OCI-LY7 (cell line): ENCODE results near the gene PSMA7. TPM values are rescaled to one million over a fixed set of nuclear protein-coding genes. Genes with fewer than 3 reads are reported as not detected.

Source experiments
- BruUV-seq: library from RNA; stranded (reverse); fragments of 400-500 nt; replicated peaks from 2 replicates; lab custom pipeline; 2021; lab: Mats Ljungman, UMichigan
- CTCF ChIA-PET: fragments of 300-600 bp; sonication (Branson Sonifier 250); formaldehyde crosslinking; loops from one replicate; lab custom pipeline; 2022; ENCODE audit warnings: antibody characterized with exemption; ENCODE audit not compliant: unreplicated experiment; lab: Charles Lee
- POLR2A ChIA-PET: fragments of 300-600 bp; sonication (Branson Sonifier 250); formaldehyde crosslinking; loops from one replicate; lab custom pipeline; 2022; ENCODE audit warnings: antibody characterized with exemption; lab: Charles Lee
- DNase-seq: peaks from one replicate; pipeline ENCODE4 v3.0.0-alpha.2; 2015; ENCODE audit warnings: low spot score
- H2AFZ ChIP-seq: fragments of 200-600 bp; sonication (generic), shearing (Covaris generic); 2 replicates; pipeline ENCODE4 v1.6.1; 2014; ENCODE audit warnings: mild to moderate bottlenecking, antibody characterized with exemption, low read length, moderate library complexity
- H3K27ac ChIP-seq: fragments of 200-600 bp; sonication (generic); 2 replicates; pipeline ENCODE4 v1.5.1; 2014; ENCODE audit warnings: mixed run types, low read depth, mild to moderate bottlenecking, moderate library complexity, low read length, inconsistent platforms; ENCODE audit not compliant: poor library complexity, severe bottlenecking
- H3K36me3 ChIP-seq: fragments of 200-600 bp; sonication (generic); 2 replicates; pipeline ENCODE4 v1.6.1; 2014; ENCODE audit warnings: mild to moderate bottlenecking, antibody characterized with exemption, low read length, moderate library complexity, mixed read lengths; ENCODE audit not compliant: insufficient read depth
- H3K4me1 ChIP-seq: fragments of 200-600 bp; sonication (generic); 2 replicates; pipeline ENCODE4 v1.5.1; 2014; ENCODE audit warnings: mild to moderate bottlenecking, low read length; ENCODE audit not compliant: insufficient read depth, poor library complexity, severe bottlenecking
- H3K4me2 ChIP-seq: fragments of 200-600 bp; sonication (generic); 2 replicates; pipeline ENCODE4 v1.6.1; 2014; ENCODE audit warnings: mild to moderate bottlenecking, low read length
- H3K4me3 ChIP-seq: fragments of 200-600 bp; sonication (generic); 2 replicates; pipeline ENCODE4 v1.5.1; 2014; ENCODE audit warnings: mild to moderate bottlenecking, low read depth, low read length; ENCODE audit not compliant: poor library complexity, severe bottlenecking
- H3K79me2 ChIP-seq: fragments of 200-600 bp; sonication (generic); 2 replicates; pipeline ENCODE4 v1.6.1; 2016; ENCODE audit warnings: low read depth, mild to moderate bottlenecking, low read length, moderate library complexity, mixed read lengths; ENCODE audit not compliant: insufficient read depth
- H3K9me2 ChIP-seq: fragments of 200-600 bp; sonication (generic); 2 replicates; pipeline ENCODE4 v1.6.1; 2016; ENCODE audit warnings: mild to moderate bottlenecking, low read length, mixed read lengths; ENCODE audit not compliant: insufficient read depth
- H3K9me3 ChIP-seq: fragments of 200-600 bp; sonication (generic); 2 replicates; pipeline ENCODE4 v1.6.1; 2014; ENCODE audit warnings: mild to moderate bottlenecking, mixed run types, low read length, mixed read lengths
- H4K20me1 ChIP-seq: fragments of 200-600 bp; sonication (generic); 2 replicates; pipeline ENCODE4 v1.6.1; 2014; ENCODE audit warnings: mild to moderate bottlenecking, antibody characterized with exemption, low read length, moderate library complexity, mixed read lengths; ENCODE audit not compliant: insufficient read depth
- CTCF ChIP-seq: fragments of 200-600 bp; sonication (generic); conservative IDR thresholded peaks from 2 replicates; pipeline ENCODE4 v1.5.1; 2014; ENCODE audit warnings: mild to moderate bottlenecking, antibody characterized with exemption, low read length, moderate library complexity, mixed read lengths
- EZH2phosphoT487 ChIP-seq: fragments of 200-600 bp; sonication (generic); IDR thresholded peaks from 2 replicates; pipeline ENCODE4 v1.6.1; 2018; ENCODE audit warnings: low read depth, borderline replicate concordance, mild to moderate bottlenecking, mixed run types, antibody characterized with exemption, low read length, moderate library complexity, mixed read lengths
- intact Hi-C: fragments of 100-400 bp; cut with micrococcal nuclease; formaldehyde crosslinking; loops from one replicate; pipeline ENCODE4 v1.10.0; 2022; ENCODE audit not compliant: unreplicated experiment
- total RNA-seq, 2 experiments: library from RNA; depleted of rRNA in 1 of 2; stranded (reverse); fragments of >200 nt in 1 of 2; shearing (Covaris generic) in 1 of 2; gene quantifications; 2 replicates each; pipeline ENCODE4 v1.2.3, GENCODE V29; 2014 to 2022

PSMA7 gene
- total RNA-seq, 2 experiments from 2014 or later, result 247 to 266 TPM

- ChIA-PET POLR2A (interaction anchor here (0.6 kb wide), 1 partner anchor 289 kb away, joined by 6 read pairs; no protein-coding TSS in a partner anchor), CTCF (interaction anchor here (0.6 kb wide), 1 partner anchor 137 kb away, joined by 11 read pairs; no protein-coding TSS in a partner anchor)
- no peaks in the 10 kb centered on the region for H3K4me1 ChIP-seq
- H3K9me2 ChIP-seq, result no peaks in the 10 kb centered on the region
- H2AFZ ChIP-seq, result no peak overlapping the region
- no TSS peak for BruUV-seq
- TF ChIP-seq EZH2phosphoT487, result no peak
- TF ChIP-seq CTCF, result no peak
- H3K36me3 ChIP-seq, result no peaks in the 10 kb centered on the region
- no peak overlapping the region for H3K4me2 ChIP-seq
- H4K20me1 ChIP-seq, result no peaks in the 10 kb centered on the region
- no peak for DNase-seq
- no peaks in the 10 kb centered on the region for H3K79me2 ChIP-seq
- no peak overlapping the region for H3K4me3 ChIP-seq
- intact Hi-C loops, result no loop called here
- peaks cover 12% of the 10 kb centered on the region; the same call in 1 of the 2 replicates for H3K9me3 ChIP-seq
- H3K27ac ChIP-seq, result no peak overlapping the region
Measured at GRCh38 chr20:62104791-62105345, 38.3 kb downstream of the PSMA7 start.

- Histone ChIP-seq H3K27ac (no peak overlapping the region), H3K4me2 (no peak overlapping the region), H2AFZ (no peak overlapping the region), H3K4me1 (no peaks in the 10 kb centered on the region), H3K9me3 (peaks cover 9% of the 10 kb centered on the region; the same call in 1 of the 2 replicates), H4K20me1 (no peaks in the 10 kb centered on the region), H3K9me2 (no peaks in the 10 kb centered on the region), H3K36me3 (no peaks in the 10 kb centered on the region), H3K79me2 (no peaks in the 10 kb centered on the region), H3K4me3 (no peak overlapping the region)
- TF ChIP-seq CTCF (no peak), EZH2phosphoT487 (no peak)
- intact Hi-C loops, result no loop called here
- CTCF ChIA-PET, result interaction anchor here (0.6 kb wide), 1 partner anchor 136 kb away, joined by 11 read pairs; no protein-coding TSS in a partner anchor
- POLR2A ChIA-PET, result interaction anchor here (0.6 kb wide), 1 partner anchor 288 kb away, joined by 6 read pairs; no protein-coding TSS in a partner anchor
- DNase-seq, result no peak
- no TSS peak for BruUV-seq
Measured at GRCh38 chr20:62104234-62104789, 38.9 kb downstream of the PSMA7 start.
